GM12864 (cell line): ENCODE results near the gene TMEM200C.

Experiments used
- DNase-seq: peaks from one replicate; pipeline ENCODE4 v3.0.0-alpha.2; 2011; ENCODE audit warnings: low read depth
- H3K4me3 ChIP-seq: 2 replicates; pipeline ENCODE4 v1.5.1; 2011; ENCODE audit warnings: mild to moderate bottlenecking, low read depth, low read length, control low read depth
- TF ChIP-seq, protein P1 (sequence below): IDR thresholded peaks from 2 replicates; pipeline ENCODE4 v1.5.1; 2011; ENCODE audit warnings: low read depth, mild to moderate bottlenecking, moderate library complexity, low read length, control low read depth, inconsistent platforms; ENCODE audit errors: missing control alignments

The TMEM200C gene

DNA sequence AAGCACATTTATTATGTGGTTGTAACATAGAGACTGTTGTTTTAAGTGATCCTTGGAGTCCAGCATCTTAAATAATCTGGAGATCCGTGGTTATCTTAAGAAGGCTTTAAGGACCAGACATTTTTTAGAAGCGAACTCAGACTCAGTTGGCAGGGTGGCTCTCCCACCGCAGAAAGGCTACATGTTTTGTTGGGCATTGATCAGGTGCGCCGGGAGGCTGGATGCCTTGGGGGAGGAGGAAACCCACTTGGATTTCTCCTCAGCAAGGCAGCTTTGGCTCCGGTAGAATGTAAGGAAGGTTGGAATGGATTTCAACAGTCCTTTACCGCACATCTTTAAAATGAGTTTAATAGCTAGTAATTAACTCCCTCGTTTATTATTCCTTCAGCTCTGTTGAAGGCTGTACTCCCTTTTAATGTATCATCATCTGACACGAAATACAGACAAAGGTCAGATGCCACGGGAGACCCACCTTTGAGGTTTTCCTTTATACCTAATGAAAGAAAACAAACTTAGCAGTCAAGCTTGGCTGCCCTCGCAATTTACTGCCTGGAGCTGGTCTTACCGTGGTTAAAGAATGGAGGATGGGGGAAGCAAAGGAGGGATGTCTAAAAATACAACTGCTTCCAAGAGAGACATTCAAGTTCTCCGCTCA, 1.2 kb downstream of the TMEM200C start:
- no peak overlapping the region for H3K4me3 ChIP-seq
- DNase-seq: no peak
- TF ChIP-seq, protein P1, sequence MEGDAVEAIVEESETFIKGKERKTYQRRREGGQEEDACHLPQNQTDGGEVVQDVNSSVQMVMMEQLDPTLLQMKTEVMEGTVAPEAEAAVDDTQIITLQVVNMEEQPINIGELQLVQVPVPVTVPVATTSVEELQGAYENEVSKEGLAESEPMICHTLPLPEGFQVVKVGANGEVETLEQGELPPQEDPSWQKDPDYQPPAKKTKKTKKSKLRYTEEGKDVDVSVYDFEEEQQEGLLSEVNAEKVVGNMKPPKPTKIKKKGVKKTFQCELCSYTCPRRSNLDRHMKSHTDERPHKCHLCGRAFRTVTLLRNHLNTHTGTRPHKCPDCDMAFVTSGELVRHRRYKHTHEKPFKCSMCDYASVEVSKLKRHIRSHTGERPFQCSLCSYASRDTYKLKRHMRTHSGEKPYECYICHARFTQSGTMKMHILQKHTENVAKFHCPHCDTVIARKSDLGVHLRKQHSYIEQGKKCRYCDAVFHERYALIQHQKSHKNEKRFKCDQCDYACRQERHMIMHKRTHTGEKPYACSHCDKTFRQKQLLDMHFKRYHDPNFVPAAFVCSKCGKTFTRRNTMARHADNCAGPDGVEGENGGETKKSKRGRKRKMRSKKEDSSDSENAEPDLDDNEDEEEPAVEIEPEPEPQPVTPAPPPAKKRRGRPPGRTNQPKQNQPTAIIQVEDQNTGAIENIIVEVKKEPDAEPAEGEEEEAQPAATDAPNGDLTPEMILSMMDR: no peak

DNA sequence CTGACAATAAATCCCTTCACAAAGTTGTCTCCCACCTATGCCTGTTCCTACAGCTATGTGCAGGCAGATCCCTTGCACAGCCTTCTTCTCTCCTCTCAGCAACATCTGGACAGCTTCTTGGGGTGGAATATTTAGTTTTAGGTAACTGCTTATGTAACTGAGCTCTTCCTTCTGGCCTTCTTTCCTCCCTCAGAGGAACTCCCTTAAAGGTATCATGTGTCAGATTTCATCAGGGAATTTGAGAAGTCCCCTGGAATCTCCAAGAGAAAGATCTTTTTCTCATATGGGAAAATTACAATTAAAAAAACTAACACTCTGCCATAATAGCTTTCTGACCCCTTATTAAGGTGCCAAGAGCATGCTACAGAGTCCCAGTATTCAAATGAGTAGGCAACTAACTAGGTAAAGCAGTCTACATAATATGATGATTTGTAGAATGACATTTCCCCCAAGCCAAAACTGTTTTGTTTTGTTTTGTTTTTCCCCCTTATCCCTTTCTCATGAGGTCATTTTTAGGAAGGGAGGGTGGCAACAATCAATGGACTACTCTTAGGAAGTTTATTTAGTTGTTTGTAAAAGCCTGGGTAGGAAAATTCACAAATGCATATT, 2.4 kb downstream of the TMEM200C start:
- no peak overlapping the region for H3K4me3 ChIP-seq
- DNase-seq: no peak
- TF ChIP-seq, protein P1: no peak

DNA sequence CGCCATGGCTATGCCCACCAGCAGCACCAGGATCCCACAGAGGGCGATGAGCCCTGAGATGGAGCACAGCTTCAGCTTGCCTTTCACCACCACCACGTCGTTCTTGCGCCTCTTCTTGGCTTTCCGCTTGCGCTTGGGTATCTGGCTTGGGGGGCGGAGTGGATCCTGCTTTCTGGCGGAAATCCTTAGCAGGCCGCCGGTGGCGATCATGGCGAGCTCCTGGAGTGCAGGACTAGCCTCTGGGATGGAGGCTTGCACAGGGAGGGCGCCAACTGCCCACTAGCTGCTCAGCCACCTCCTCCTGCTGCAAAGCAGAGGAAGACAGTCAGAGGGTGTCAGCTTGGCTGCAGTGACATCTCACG, 3.5 kb downstream of the TMEM200C start:
- TF ChIP-seq, protein P1: no peak
- H3K4me3 ChIP-seq: no peak overlapping the region
- no peak for DNase-seq

DNA sequence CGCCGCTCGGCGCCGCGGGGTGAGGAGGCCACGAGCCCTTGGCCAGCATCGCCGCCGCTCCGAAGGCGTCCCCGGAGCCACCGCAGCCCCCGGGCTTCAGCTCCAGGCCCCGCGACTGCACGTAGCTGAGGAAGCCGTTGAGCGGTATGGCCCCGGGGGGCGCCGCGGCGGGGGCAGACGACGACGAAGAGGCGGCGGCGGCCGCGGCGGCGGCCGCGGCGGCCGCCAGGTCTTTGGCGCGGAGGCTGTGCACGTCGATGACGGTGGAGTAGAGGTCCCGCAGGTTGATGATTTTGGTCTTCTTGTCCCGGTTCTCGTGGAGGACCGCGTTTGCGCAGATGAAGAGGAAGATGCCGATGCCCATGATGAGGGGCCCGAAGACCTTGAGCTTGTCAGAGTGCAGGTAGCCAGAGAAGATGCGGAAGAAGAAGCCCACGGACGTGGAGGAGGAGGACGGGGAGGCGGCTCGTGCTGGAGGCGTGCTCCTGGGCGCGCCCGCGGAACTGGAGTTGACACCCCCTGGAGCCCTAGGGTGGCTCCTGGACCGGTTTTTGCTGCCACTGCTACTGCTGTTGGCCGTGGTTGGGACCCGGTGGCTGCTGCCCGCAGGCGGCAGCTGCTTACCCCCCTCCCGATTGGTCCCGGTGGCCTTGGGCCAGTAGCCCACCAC, 4.0 kb downstream of the TMEM200C start:
- TF ChIP-seq, protein P1: no peak
- no peak for DNase-seq
- H3K4me3 ChIP-seq: peak overlapping the region; percentile 43; the same call in 1 of the 2 replicates

DNA sequence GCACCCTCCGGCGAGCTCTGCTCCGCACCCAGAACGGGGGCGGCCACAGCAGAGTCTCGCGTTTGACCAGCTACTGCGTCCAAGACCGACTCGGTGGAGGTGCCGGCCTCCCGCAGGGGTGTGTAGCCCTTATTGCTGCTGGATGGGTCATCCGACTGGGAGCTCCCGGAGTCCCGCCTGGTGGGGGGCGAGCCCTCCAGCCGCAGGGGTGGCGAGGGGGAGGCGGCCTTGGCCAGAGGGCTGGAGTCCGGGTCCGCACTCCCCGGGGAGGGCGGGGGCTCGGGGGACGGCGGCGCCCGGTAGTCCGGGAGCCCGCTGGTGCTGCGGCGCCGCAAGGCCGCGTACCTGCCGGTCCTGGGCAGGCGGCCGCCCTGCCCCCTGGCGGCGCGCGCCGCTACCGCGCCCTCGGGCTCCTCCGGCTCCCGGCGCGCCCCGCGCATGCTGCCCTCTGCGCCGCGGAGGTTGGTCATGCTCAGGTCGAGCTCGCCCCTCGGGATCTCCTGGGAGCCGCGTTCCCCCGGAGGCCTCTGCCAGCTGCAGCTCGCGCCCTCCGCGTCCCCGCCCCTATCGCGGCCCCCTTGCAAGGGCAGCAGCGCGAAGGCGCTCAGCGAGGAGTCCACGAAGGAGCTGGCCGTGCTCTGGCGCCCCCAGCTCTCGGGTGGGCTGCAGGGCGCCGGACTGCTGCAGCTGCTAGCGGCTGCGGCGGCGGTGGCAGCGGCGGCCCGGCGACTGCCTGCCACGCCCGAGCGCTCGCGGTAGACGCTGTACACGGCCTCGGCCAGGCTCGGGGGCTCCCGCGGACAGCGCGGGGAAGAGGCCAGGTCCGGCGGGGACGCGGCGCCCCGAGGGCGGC, 4.8 kb downstream of the TMEM200C start:
- H3K4me3 ChIP-seq: peak overlapping the region; percentile 43
- TF ChIP-seq, protein P1: peak; percentile 73
- no peak for DNase-seq

DNA sequence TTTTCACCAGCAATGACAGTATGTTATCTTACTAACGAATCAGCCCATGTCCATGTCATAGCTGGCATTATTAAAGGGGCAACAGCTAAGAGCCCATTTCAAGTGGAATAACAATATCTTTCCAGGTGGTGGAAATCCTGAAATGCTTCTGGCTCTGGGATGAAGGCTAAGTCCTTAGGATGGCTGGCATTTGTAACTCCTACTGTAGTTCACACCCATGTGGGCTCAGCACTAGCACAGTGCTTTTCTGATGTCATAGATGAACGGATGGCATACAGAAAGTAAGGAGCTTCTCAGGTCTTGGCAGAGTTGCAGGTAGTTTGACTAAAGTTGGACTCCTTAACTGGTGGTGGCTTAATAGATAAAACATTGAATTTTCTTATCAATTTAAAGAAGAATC, 10.0 kb downstream of the TMEM200C start:
- no peak for DNase-seq
- H3K4me3 ChIP-seq: no peak overlapping the region
- TF ChIP-seq, protein P1: no peak
